Naive thymus-derived CD8-positive, alpha-beta T cell (primary cell): Measurements from ENCODE around the gene CD302. TPM values are rescaled to one million over a fixed set of nuclear protein-coding genes. Genes with fewer than 3 reads are reported as not detected.

ENCODE experiments used
- ATAC-seq, 2 donors: fragments of 150-1000 bp; cut with Tn5 transposase in 1 of 2; sonication (Bioruptor Pico), chemical (Tn5 transposase) in 1 of 2; 1 replicate in 1 of 2; 2 replicates in 1 of 2; pipeline ENCODE4 v1.10.0; 2021; ENCODE audit warnings: mild to moderate bottlenecking in 2 of 2, moderate library complexity in 2 of 2
- POLR2A ChIA-PET: fragments of 350-600 bp; sonication (Branson Sonifier 250); formaldehyde crosslinking; loops from one replicate; lab custom pipeline; 2021; ENCODE audit warnings: antibody characterized with exemption; lab: Charles Lee
- DNase-seq, 10 donors: peaks; one replicate each; pipeline versions ENCODE4 v3.0.0 to v3.0.0-alpha.2; 2020 to 2022
- H3K27ac Mint-ChIP-seq, 10 donors: one replicate each; pipeline ENCODE4 v1.8.0; 2020 to 2022; ENCODE audit warnings: mild to moderate bottlenecking in 10 of 10, mixed read lengths in 10 of 10, moderate library complexity in 4 of 10, inconsistent platforms in 1 of 10
- H3K27me3 Mint-ChIP-seq, 5 donors: one replicate each; pipeline ENCODE4 v1.8.0; 2021 to 2022; ENCODE audit warnings: mixed read lengths in 5 of 5
- H3K36me3 Mint-ChIP-seq, 3 donors: one replicate each; pipeline ENCODE4 v1.8.0; 2020 to 2022; ENCODE audit warnings: mixed read lengths in 3 of 3, mild to moderate bottlenecking in 2 of 3, inconsistent platforms in 1 of 3
- H3K4me1 Mint-ChIP-seq, 4 donors: one replicate each; pipeline ENCODE4 v1.8.0; 2021 to 2022; ENCODE audit warnings: mixed read lengths in 4 of 4
- H3K4me3 Mint-ChIP-seq, 10 donors: one replicate each; pipeline ENCODE4 v1.8.0; 2020 to 2022; ENCODE audit warnings: mild to moderate bottlenecking in 10 of 10, mixed read lengths in 10 of 10, moderate library complexity in 6 of 10, inconsistent platforms in 1 of 10
- H3K9me3 Mint-ChIP-seq, 9 donors: one replicate each; pipeline ENCODE4 v1.8.0; 2020 to 2022; ENCODE audit warnings: mixed read lengths in 9 of 9, mild to moderate bottlenecking in 3 of 9, inconsistent platforms in 1 of 9, moderate library complexity in 1 of 9
- polyA plus RNA-seq, 3 donors: library from polyadenylated mRNA; unstranded; fragments of 300-500 nt; fragmentation: Illumina TruSeq; gene quantifications; one replicate each; pipeline ENCODE4 v1.2.3, GENCODE V29; 2021
- total RNA-seq, 8 experiments: library from RNA in 2 of 8; stranded (reverse) in 2 of 8; gene quantifications; one replicate each; pipeline ENCODE4 v1.2.3 and lab custom pipeline; 2021 to 2026

CD302 gene
- total and polyA plus RNA-seq, 5 experiments from 2014 or later: 0.19 to 1.8 (median 0.82) TPM

DNA sequence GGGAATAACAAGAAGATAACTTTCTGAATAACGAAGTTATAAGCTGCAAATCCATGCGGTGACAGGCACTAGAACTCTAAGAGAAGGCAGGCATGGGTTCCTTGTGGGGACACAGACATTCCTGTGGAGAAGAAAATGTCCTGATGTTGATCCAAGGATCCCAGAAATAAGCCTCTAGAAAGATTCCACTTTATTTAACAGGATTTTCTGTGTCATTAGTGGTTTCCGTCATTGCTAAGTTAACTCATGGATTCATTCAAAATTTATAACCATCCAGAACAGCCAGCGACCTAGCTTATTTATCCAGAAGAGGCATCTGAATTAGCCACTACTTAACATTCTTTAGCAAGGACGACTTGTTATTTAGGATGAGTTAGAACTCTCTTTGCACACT lies 10.0 kb upstream of the CD302 start:
- no peak overlapping the region for H3K27ac Mint-ChIP-seq
- DNase-seq (no peak), ATAC-seq (no peak)
- H3K27me3 Mint-ChIP-seq: no peaks in the 10 kb centered on the region
- no peaks in the 10 kb centered on the region for H3K4me1 Mint-ChIP-seq
- H3K36me3 Mint-ChIP-seq: peaks cover 30 to 72% (median 50%) of the 10 kb centered on the region in 3 donors
- POLR2A ChIA-PET: no interaction called here
- H3K4me3 Mint-ChIP-seq: no peak overlapping the region
- H3K9me3 Mint-ChIP-seq: no peaks in the 10 kb centered on the region

DNA sequence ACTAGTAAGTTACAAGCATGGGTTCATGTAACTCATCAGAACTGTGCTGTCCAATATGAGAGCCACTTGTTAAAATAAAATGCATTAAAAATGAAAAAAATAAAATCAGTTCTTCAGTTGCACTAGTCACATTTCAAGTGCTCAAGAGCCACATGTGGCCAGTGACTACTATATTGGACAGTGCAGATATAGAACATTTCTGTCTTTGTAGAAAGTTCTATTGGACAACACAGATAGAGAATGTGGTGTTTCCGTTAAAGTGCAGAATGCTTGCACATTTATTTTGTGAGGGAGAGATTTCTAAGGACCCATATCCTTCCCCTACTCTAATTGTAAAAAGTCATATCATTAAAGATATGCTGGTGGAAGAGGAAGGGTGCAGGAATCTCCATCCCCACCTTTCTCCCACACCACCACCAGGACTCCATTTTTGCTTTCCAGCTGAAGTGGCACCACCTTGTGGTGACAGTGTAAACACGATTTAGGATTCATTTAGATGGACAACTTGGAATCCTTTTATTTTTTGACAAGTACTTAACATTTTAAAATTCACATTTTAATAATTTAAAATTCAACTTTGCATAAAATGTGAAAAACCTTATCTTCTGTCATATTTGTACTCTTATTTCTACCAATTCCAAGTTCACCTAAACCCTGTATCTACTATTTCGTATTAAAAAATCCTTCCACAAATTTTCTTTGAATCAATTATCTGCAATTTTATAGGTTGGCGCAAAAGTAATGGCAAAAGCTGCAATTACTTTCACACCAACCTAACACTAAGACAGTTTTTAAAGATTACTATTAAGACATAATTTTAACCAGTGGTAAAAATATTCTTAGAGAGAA lies 9.4 kb upstream of the CD302 start:
- Mint-ChIP-seq H3K4me1 (peaks cover 0 to 4% (median under 1%) of the 10 kb centered on the region in 4 donors), H3K4me3 (no peak overlapping the region), H3K9me3 (no peaks in the 10 kb centered on the region), H3K27me3 (no peaks in the 10 kb centered on the region), H3K36me3 (peaks cover 26 to 66% (median 45%) of the 10 kb centered on the region in 3 donors), H3K27ac (no peak overlapping the region)
- DNase-seq: peak in 1 of 10 donors; percentile 10
- ATAC-seq: no peak
- POLR2A ChIA-PET: no interaction called here

DNA sequence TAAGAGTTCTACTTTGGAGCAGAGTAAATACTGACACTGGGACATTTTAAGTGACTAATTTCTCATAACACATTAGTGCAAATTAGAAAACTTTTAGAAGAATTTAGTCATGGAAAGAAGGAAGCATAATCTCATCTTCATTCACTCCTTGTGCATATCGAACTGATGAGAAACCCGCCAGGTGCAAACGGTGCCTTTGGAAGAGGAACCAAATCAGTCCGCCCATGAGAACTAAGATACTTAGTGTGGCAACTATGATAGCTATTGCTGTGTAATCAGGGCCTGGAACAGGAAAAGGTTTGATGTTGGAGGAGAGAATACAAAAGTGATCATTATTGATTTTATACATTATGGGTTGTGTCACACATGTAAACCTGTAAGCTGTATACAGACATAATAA lies 6.9 kb upstream of the CD302 start:
- Mint-ChIP-seq H3K4me1 (peaks cover 5 to 17% (median 7%) of the 10 kb centered on the region in 4 donors), H3K4me3 (no peak overlapping the region)

GRCh38 chr2:159803235-159803962 lies 5.4 kb upstream of the CD302 start:
- Mint-ChIP-seq H3K36me3 (peaks cover 18 to 38% (median 29%) of the 10 kb centered on the region in 3 donors), H3K27me3 (peaks cover 0 to 8% (median 4%) of the 10 kb centered on the region in 5 donors), H3K9me3 (no peaks in the 10 kb centered on the region), H3K4me1 (peaks cover 5 to 25% (median 14%) of the 10 kb centered on the region in 4 donors), H3K4me3 (no peak overlapping the region), H3K27ac (no peak overlapping the region)
- DNase-seq: no peak
- no peak for ATAC-seq
- POLR2A ChIA-PET: no interaction called here

More for the DNA sequence above, 6.9 kb upstream of the CD302 start:
- peaks cover 26 to 50% (median 38%) of the 10 kb centered on the region in 3 donors for H3K36me3 Mint-ChIP-seq
- H3K9me3 Mint-ChIP-seq: no peaks in the 10 kb centered on the region
- H3K27me3 Mint-ChIP-seq: no peaks in the 10 kb centered on the region
- no peak for ATAC-seq
- POLR2A ChIA-PET: no interaction called here
- H3K27ac Mint-ChIP-seq: no peak overlapping the region
- no peak for DNase-seq

- H3K9me3 Mint-ChIP-seq: no peaks in the 10 kb centered on the region
- POLR2A ChIA-PET: no interaction called here
- DNase-seq (no peak), ATAC-seq (no peak)
- H3K36me3 Mint-ChIP-seq: peaks cover 18 to 30% (median 22%) of the 10 kb centered on the region in 3 donors
- no peak overlapping the region for H3K27ac Mint-ChIP-seq
- peaks cover 5 to 29% (median 17%) of the 10 kb centered on the region in 4 donors for H3K4me1 Mint-ChIP-seq
- H3K4me3 Mint-ChIP-seq: no peak overlapping the region
- peaks cover 0 to 9% (median 4%) of the 10 kb centered on the region in 5 donors for H3K27me3 Mint-ChIP-seq
These were observed 4.7 kb upstream of the CD302 start for GRCh38 chr2:159802673-159803072.

DNA sequence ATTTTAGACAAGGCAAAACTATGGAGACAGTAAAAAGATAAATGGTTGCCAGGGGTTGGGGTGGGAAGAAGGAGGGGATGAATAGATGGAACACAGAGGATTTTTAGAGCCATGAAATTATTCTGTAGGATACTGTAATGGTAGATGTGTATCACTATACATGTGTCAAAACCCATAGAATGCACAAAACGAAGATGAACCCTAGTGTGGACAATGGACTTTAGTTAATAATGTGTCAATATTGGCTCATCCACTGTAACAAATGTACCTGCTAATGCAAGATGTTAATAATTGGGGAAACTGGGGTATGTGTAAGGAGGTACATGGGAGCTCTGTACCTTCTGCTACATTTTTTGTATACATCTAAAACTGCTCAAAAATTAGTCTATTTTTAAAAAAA lies 1.8 kb upstream of the CD302 start:
- Mint-ChIP-seq H3K4me3 (peak overlapping the region in 1 of 10 donors; percentile 64), H3K4me1 (peaks cover 5 to 45% (median 24%) of the 10 kb centered on the region in 4 donors), H3K27me3 (peaks cover 0 to 14% (median 4%) of the 10 kb centered on the region in 5 donors), H3K36me3 (peaks cover 4 to 5% (median 5%) of the 10 kb centered on the region in 3 donors), H3K9me3 (no peaks in the 10 kb centered on the region), H3K27ac (no peak overlapping the region)
- POLR2A ChIA-PET: no interaction called here
- ATAC-seq: no peak
- no peak for DNase-seq

DNA sequence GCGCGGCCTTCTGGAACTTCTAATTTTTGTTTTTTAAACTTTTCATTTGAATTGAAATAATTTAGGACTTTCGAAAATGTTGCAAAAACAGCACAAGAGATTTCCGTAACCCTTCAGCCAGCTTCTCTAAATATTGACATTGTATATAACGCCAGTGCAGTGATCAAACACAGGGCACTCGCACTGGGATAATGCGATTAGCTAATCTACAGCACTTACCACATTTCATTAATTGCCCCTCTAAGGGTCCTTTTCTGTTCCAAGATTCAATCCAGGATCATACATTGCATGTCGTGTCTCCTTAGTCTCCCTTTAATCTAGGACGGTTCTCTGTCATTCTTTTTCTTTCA lies 343 bp upstream of the CD302 start:
- no peak for DNase-seq
- Mint-ChIP-seq H3K4me3 (peak overlapping the region; percentile 66 to 90 (median 81)), H3K27me3 (peaks cover 0 to 14% (median 4%) of the 10 kb centered on the region in 5 donors), H3K27ac (peak overlapping the region in 3 of 10 donors; percentile 2 to 28 (median 11)), H3K36me3 (no peaks in the 10 kb centered on the region), H3K4me1 (peaks cover 5 to 45% (median 24%) of the 10 kb centered on the region in 4 donors), H3K9me3 (no peaks in the 10 kb centered on the region)
- POLR2A ChIA-PET: interaction anchor here (1.1 kb wide), 1 partner anchor 14 kb away, joined by 5 read pairs; no protein-coding TSS in a partner anchor
- peak in 1 of 2 donors; percentile 5 for ATAC-seq

DNA sequence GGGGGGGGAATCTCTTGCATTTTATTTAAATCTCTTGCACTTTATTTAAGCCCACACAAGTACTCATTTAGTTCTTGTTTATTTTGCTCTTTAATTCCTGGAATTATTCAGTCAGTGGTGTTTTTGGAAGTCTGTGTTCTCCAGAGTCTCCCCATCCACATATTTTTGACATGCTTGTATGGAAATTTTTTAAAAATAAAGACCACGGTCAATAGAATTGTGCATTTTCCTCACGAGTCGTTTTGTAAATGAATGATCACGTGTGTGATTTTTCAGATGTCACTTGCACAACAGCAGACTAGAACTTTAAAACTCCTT lies 824 bp downstream of the CD302 start:
- peak overlapping the region; percentile 76 to 90 (median 84) for H3K4me3 Mint-ChIP-seq
- ATAC-seq: no peak
- no peaks in the 10 kb centered on the region for H3K9me3 Mint-ChIP-seq
- no peaks in the 10 kb centered on the region for H3K36me3 Mint-ChIP-seq
- H3K27me3 Mint-ChIP-seq: peaks cover 0 to 14% (median 4%) of the 10 kb centered on the region in 5 donors
- H3K4me1 Mint-ChIP-seq: peaks cover 3 to 39% (median 23%) of the 10 kb centered on the region in 4 donors
- DNase-seq: no peak
- POLR2A ChIA-PET: interaction anchor here (0.6 to 0.9 kb wide), 3 partner anchors 106 to 292 kb away, joined by 4 to 5 read pairs (median 5); no protein-coding TSS in a partner anchor
- H3K27ac Mint-ChIP-seq: peak overlapping the region in 5 of 10 donors; percentile 23 to 87 (median 79)

- H3K9me3 Mint-ChIP-seq: no peaks in the 10 kb centered on the region
- ATAC-seq (no peak), DNase-seq (no peak)
- H3K27ac Mint-ChIP-seq: peak overlapping the region in 1 of 10 donors; percentile 61
- H3K27me3 Mint-ChIP-seq: peaks cover 0 to 14% (median 4%) of the 10 kb centered on the region in 5 donors
- peaks cover 0 to 31% (median 18%) of the 10 kb centered on the region in 4 donors for H3K4me1 Mint-ChIP-seq
- POLR2A ChIA-PET: interaction anchor here (0.7 kb wide), 1 partner anchor 96 kb away, joined by 3 read pairs; no protein-coding TSS in a partner anchor
- H3K36me3 Mint-ChIP-seq: no peaks in the 10 kb centered on the region
- peak overlapping the region in 4 of 10 donors; percentile 2 to 90 (median 85) for H3K4me3 Mint-ChIP-seq
These were observed 1.9 kb downstream of the CD302 start for GRCh38 chr2:159795841-159796690.

DNA sequence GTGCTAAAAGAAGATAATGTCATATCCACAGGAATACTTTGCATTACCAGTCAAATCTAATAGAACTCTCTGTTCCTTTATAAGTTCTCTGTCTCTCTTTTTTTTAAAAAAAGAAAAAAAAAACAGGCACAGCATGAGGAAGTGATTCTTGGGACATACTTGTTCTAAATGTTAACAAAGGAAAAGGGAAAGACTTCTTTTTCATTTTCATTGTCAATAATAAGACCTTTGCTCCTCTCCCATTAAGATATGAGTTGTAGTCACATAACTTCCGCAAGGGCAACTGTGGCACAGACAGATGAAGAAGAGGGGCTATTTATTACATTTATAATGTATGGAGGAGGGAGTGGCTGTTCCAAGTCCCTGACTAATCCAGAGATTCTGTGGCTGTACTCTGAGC lies 4.7 kb downstream of the CD302 start:
- no peak overlapping the region for H3K27ac Mint-ChIP-seq
- POLR2A ChIA-PET: no interaction called here
- H3K4me1 Mint-ChIP-seq: peaks cover 0 to 21% (median 10%) of the 10 kb centered on the region in 4 donors

GRCh38 chr2:159792599-159792998 lies 5.4 kb downstream of the CD302 start:
- Mint-ChIP-seq H3K9me3 (no peaks in the 10 kb centered on the region), H3K4me3 (no peak overlapping the region), H3K27me3 (peaks cover 0 to 8% (median 0%) of the 10 kb centered on the region in 5 donors), H3K27ac (no peak overlapping the region), H3K36me3 (no peaks in the 10 kb centered on the region), H3K4me1 (peaks cover 0 to 16% (median 6%) of the 10 kb centered on the region in 4 donors)
- DNase-seq (no peak), ATAC-seq (no peak)
- POLR2A ChIA-PET: no interaction called here

More for the DNA sequence above, 4.7 kb downstream of the CD302 start:
- Mint-ChIP-seq H3K9me3 (no peaks in the 10 kb centered on the region), H3K36me3 (no peaks in the 10 kb centered on the region), H3K27me3 (peaks cover 0 to 8% (median under 1%) of the 10 kb centered on the region in 5 donors), H3K4me3 (no peak overlapping the region)
- DNase-seq: no peak
- ATAC-seq: no peak

DNA sequence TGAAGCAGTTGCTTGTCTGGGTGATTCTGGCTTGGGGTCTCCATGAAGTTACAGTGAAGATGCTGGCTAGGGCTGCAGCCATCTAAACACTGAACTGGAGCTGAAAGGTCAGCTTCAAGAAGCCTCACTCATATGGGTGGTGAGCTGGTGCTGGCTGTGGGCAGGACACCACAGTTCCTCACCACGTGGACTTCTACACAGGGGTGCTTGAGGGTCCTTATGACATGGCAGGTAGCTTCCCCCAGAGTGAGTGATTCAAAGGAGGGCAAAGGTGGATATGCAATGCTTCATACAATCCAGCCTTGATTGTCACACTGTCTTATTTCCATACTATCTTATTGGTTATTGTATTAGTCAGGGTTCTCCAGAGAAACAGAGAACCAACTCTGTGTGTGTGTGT lies 6.0 kb downstream of the CD302 start:
- Mint-ChIP-seq H3K27me3 (peaks cover 0 to 3% (median 0%) of the 10 kb centered on the region in 5 donors), H3K4me3 (no peak overlapping the region), H3K9me3 (no peaks in the 10 kb centered on the region), H3K4me1 (peaks cover 0 to 12% (median 1%) of the 10 kb centered on the region in 4 donors), H3K27ac (no peak overlapping the region), H3K36me3 (no peaks in the 10 kb centered on the region)
- POLR2A ChIA-PET: no interaction called here
- no peak for ATAC-seq
- no peak for DNase-seq
